SU-DHL-6 (cell line): ENCODE measurements around the gene PGLYRP2.

Experiments
- EZH2phosphoT487 ChIP-seq: fragments of 200-600 bp; sonication (generic), shearing (Covaris generic); conservative IDR thresholded peaks from 2 replicates; pipeline ENCODE4 v1.6.1; 2018; ENCODE audit warnings: mild to moderate bottlenecking, antibody characterized with exemption, low read length, moderate library complexity, mixed read lengths
- TF ChIP-seq, protein P1 (sequence below): fragments of 200-600 bp; sonication (generic); IDR thresholded peaks from one replicate; pipeline ENCODE4 v1.5.1; 2017; ENCODE audit warnings: antibody characterized with exemption, mild to moderate bottlenecking, low read length, moderate library complexity; ENCODE audit not compliant: insufficient read depth, poor library complexity, severe bottlenecking

DNA sequence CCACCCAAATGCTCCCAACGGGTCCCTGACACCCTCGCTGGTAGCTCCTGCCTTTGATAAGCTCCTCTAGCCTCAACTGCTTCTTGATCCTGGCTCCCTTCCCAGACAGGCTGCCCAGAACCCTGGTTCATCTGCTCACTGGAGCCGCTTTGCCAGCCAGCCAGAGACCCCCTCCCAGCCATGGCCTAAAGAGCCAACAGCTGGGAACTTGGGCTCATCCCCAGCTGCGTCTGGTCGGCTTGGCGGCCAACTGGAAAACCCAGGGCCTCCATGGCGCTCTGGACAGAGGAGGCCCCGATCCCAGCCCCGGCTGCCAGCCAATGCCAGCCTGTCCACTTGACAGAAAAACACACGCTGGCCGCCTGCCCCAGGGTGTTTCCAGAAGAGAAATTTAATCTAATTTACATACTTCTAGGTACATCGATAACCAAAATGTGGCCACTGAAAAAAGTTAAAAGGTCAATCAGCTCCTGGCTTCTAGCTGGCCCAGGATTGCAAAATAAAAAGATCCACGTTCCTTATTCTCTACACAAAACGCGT, 57.5 kb downstream of the PGLYRP2 start:
- TF ChIP-seq, protein P1, sequence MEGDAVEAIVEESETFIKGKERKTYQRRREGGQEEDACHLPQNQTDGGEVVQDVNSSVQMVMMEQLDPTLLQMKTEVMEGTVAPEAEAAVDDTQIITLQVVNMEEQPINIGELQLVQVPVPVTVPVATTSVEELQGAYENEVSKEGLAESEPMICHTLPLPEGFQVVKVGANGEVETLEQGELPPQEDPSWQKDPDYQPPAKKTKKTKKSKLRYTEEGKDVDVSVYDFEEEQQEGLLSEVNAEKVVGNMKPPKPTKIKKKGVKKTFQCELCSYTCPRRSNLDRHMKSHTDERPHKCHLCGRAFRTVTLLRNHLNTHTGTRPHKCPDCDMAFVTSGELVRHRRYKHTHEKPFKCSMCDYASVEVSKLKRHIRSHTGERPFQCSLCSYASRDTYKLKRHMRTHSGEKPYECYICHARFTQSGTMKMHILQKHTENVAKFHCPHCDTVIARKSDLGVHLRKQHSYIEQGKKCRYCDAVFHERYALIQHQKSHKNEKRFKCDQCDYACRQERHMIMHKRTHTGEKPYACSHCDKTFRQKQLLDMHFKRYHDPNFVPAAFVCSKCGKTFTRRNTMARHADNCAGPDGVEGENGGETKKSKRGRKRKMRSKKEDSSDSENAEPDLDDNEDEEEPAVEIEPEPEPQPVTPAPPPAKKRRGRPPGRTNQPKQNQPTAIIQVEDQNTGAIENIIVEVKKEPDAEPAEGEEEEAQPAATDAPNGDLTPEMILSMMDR = no peak
- TF ChIP-seq EZH2phosphoT487 = no peak
